ENCODE results near the gene ZC3H12C.

DNA sequence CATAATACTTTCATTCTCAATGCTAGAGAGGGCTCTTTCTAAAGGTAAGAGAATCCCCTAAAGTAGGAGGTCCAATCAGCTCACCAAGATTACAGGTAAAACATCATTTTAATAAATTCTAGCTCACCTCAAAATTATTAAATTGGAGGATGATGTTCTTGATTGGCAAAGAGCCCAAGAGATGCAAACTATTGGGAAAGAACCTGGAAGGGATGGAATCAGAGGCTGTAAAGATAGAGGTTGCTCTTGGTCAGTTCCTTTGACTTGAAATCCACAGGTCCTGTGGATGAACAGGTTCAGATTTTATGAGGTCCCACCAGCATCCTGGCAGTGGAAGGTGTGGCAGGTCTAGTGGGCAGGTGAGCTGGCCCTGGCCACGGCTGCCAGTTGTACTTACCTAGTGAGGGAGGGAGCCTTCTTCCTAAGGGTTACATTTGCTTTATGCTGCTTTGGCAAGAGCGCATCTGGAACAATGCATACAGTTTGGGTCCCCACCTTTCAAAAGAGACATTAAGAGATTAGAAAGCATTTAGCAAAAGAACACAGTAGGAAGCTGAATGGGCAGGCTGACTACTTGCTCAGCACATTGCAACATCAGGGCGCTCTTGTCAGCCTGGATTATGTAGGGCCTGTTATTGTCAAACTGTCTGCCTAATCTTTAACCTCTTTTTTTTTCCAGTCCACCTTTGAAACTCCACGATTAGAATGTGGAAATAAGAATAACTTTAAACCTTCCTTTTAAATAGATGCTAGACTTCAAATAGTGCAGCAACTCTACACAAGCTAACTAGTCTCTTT, 106.2 kb downstream of the ZC3H12C start:
- TF ChIP-seq SUZ12 (IDR thresholded peaks at IDR 0.05; ENCODE audit: extremely low read depth, insufficient read depth, insufficient read length), result no peak
- no peak for TF ChIP-seq YY1 (IDR thresholded peaks at IDR 0.05; ENCODE audit: insufficient read depth, insufficient read length)
- TF ChIP-seq ZNF274 (IDR thresholded peaks at IDR 0.05; ENCODE audit: low read depth, low read length), result no peak

Measured in NT2/D1 (cell line).